Stimulated activated naive CD4-positive, alpha-beta T cell treated with Interleukin-2 at 50 U/mL for 16 hours (primary cell): Measurements from ENCODE around the gene POLR3E.

Source experiments
- DNase-seq: peaks from one replicate; lab custom pipeline; 2025; lab: John Stamatoyannopoulos, UW

POLR3E gene

GRCh38 chr16:22297114-22297870 lies at the start of gene POLR3E:
POLR3E (plus strand) TSS chr16:22297409; CDS start chr16:22302969, 5,560 bp downstream.
- peak; percentile 98 for DNase-seq

GRCh38 chr16:22250522-22250921 lies 46.7 kb upstream of the POLR3E start:
- DNase-seq: no peak

DNA sequence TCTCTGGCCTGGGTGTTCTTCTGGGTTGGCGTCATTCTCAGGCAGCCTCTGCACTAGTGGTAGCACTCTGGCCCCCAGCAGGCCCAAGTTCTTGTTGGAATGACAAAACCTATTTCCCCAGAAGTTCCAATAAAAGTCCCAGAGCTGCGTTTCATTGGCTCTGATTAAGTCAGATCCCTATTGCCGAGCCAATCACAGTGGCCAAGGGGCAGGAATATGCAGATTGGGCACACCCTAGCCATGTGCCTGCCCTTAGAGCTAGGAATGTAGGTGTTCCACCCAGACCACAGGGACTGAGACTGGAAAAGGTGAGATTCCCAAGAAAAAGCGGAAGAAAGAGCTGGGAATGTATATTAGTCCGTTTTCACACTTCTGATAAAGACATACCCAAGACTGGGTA lies 44.9 kb upstream of the POLR3E start:
- no peak for DNase-seq

DNA sequence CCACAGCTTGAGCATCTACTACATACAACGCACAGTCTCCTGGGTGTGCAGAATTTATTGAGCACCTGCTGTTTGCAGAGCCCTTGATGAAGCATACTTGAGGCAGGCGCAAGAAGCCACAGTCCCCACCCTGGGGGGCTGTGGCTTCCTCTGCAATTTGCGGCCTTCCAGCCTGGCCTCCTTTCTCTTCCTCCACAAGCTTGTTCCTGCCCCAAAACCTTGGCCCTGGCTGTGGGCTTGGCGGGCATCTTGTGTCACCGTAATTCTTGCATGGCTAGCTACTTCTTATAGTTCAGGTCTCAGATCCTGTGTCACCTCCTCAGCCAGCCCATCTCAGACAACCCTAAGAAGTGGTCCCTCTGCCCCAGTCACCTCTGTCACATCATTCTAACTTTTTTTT lies 43.9 kb upstream of the POLR3E start:
- no peak for DNase-seq

DNA sequence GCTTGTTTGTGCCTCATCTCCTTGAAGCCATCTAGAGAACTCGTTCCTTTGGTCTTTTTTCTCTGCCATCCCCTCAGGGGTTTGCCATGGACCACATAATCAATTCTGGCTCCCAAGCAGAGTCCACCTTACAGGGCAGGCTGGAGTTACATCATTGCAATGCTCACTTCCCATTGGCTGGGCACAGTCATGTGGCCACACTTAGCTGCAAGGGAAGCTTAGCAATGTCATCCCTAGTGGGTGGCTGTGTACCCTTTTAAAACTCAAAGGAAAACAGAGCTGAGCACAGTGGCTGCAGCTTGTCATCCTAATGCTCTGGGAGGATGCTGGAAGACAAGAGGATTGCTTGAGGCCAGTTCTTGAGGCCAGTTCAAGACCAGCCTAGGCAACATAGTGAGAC lies 41.9 kb upstream of the POLR3E start:
- no peak for DNase-seq

GRCh38 chr16:22257440-22257839 lies 39.8 kb upstream of the POLR3E start:
- DNase-seq: no peak

GRCh38 chr16:22260490-22260889 lies 36.7 kb upstream of the POLR3E start:
- DNase-seq: no peak

DNA sequence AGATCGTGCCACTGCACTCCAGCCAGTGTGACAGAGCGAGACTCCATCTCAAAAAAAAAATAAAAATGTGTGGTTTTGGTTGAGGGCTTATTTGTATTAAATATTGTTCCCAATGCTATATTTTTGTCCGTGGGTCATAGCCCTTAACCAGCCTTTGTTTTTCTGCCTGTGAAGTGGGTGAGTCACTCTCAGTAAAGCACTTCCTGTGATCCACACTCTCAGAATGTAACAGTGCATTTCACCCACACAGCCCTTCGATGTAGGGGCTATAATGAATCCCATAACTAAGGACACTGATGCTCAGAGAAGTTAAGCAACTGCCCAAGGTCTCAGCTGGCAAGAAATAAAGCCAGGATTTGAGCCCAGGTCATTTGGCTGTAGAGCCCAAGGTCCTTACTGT lies 34.7 kb upstream of the POLR3E start:
- no peak for DNase-seq

- no peak for DNase-seq
These were observed 32.4 kb upstream of the POLR3E start for GRCh38 chr16:22264786-22265185.

- DNase-seq: no peak
These were observed 31.9 kb upstream of the POLR3E start for GRCh38 chr16:22265351-22265750.

DNA sequence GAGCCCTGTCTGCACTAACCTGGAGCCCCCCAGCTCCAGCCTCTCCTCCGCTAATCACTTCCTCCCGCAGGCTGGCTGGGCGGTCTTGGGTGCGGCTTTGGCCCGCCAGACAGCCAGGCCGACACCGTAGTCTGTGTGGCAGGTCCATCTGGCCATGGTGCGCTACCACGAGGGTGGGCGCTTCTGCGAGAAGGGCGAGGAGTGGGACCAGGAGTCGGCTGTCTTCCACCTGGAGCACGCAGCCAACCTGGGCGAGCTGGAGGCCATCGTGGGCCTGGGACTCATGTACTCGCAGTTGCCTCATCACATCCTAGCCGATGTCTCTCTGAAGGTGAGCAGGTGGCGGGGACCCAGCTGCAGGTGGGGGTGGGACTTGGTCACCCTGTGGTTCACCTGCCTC lies 30.7 kb upstream of the POLR3E start:
- DNase-seq: no peak

- DNase-seq: no peak
These were observed 29.4 kb upstream of the POLR3E start for GRCh38 chr16:22267764-22268163.

DNA sequence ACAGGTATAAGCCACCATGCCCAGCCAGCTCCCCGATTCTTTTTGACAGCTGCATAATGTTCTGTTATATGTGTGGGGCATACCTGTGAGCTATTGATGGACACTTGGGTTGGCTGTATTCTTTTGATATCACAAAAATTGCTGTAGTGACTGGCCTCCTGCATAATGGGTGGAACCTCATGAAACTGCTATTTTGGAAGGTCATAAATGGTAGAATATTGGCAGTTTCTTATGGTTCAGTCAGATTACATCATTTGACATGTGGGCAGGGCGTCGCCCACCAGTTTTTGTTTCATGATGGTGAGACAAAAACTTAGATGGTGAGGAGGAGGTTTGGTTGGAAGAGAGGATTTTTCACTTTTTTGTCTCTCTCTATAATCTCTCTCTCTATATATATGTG lies 26.7 kb upstream of the POLR3E start:
- no peak for DNase-seq

GRCh38 chr16:22272870-22273650 lies 24.1 kb upstream of the POLR3E start:
- DNase-seq: no peak

- DNase-seq: no peak
These were observed 22.3 kb upstream of the POLR3E start for GRCh38 chr16:22274916-22275315.

DNA sequence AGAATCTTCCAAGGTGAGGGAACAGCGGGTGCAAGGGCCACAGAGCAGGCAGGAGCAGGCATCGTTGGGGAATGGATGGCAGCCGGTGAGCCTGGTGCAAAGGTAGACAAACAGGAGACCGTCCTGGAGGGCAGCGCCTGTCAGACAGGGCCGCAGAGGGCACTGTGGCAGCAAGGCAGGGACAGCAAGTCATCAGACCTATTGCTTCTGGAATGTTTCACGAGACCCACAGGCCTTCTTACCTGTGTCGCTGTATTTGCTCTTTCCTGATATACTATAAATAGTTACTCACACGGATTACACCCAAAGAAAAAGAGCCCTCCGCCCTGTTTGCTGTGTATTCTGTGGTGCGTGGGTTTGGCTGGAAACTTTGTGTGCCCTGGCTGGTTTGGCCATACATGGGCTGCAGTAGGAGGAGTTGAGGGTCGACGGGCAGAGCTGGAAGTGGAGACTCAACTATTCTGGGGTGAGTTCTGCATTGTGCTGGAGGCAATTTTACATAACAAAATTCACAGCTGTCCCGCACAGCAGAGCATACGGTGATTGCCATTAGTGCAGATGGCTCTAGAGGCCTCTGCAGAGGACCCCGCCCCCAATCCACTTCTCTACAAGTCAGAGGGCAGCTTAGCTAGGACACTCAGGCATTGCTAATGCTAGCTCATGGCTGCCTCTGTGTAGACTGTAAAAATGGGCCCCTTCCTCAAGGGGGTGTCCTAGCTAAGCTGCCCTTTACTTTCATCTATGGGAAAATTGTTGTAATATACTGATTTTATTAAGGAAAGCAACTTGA lies 18.6 kb upstream of the POLR3E start:
- DNase-seq: no peak

DNA sequence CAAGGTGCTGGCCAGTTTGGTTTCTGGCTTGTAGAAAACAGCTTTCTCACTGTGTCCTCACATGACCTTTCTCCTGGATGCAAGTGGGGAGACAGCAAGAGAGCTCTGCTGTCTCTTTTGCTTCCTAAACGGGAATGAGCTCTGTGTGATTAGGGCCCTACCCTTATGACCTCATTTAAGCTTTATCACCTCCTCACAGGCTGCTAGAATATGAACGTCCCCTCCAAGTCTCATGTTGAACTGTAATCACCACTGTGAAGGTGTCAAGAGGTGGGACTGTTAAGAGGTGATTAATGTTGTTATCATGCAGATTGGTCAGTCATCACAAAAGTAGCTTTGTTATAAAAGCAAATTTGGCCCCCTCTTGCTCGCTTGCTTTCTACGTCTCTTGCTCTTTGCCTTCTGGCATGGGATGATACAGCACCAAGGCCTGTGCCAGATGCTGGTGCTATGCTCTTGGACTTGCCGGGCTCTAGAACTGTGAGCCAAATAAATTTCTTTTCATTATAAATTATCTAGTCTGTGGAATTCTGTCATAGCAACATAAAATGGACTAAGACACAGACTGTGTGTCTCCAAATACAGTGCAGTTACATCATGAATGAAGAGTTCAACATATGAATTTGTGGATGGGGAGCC lies 14.8 kb upstream of the POLR3E start:
- no peak for DNase-seq

- DNase-seq: no peak
These were observed 12.6 kb upstream of the POLR3E start for GRCh38 chr16:22284637-22285036.

DNA sequence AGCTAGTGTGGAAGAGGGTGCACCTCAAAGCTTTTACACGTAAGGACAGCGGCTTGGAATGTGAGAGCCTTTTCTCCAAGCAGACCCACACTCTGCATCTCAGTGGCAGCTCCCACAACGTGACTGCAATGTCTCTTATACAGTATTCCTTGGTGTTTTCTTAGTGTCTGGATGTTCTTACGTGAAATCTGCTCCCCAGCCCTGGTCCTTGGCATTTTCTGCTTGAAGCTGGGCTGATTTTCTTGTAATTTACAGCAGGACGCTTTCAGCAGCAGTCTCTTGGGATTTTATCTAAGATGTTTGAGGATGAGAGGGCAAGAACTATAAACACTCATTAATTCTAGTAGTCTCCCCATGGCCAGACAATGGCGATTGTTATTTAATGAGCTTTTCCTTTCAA lies 12.1 kb upstream of the POLR3E start:
- no peak for DNase-seq

- no peak for DNase-seq
These were observed 6.2 kb upstream of the POLR3E start for GRCh38 chr16:22291020-22291419.

GRCh38 chr16:22291860-22292318 lies 5.3 kb upstream of the POLR3E start:
- DNase-seq: no peak

GRCh38 chr16:22292320-22292719 lies 4.9 kb upstream of the POLR3E start:
- DNase-seq: no peak
